ENCODE measurements around the gene OR2V1. TPM values are rescaled to one million over a fixed set of nuclear protein-coding genes. Genes with fewer than 3 reads are reported as not detected.
"Not testable (repeated sequence)": the region's sequence is repeated elsewhere in the genome, so short reads cannot be mapped to it uniquely, and the experiment has no call there.

OR2V1 gene
- total RNA-seq, 2 experiments from 2014 or later, result not detected

GRCh38 chr5:181168595-181169118, 37.7 kb upstream of the OR2V1 start:
- DNase-seq, result no peak
- ChIA-PET CTCF (interaction anchor here (0.8 to 4.2 kb wide), 13 partner anchors 9 to 450 kb away, joined by 3 to 23 read pairs (median 4); partner anchors contain the start of gene TRIM7), POLR2A (interaction anchor here (1.0 kb wide), 1 partner anchor 54 kb away, joined by 3 read pairs; no protein-coding TSS in a partner anchor)
- no peaks in the 10 kb centered on the region for H3K9me3 Mint-ChIP-seq (ENCODE audit: insufficient read depth)
- H3K27me3 Mint-ChIP-seq (ENCODE audit: low read depth), result peaks cover 43% of the 10 kb centered on the region
- H3K36me3 Mint-ChIP-seq (ENCODE audit: low read depth), result peaks cover 10% of the 10 kb centered on the region
- H3K27ac Mint-ChIP-seq, result peak overlapping the region; percentile 73
- H3K4me3 Mint-ChIP-seq, result peak overlapping the region; percentile 35
- ATAC-seq, result no peak
- H3K4me1 Mint-ChIP-seq (ENCODE audit: low read depth), result peaks cover 79% of the 10 kb centered on the region

- Mint-ChIP-seq H3K36me3 (ENCODE audit: low read depth) (peaks cover 10% of the 10 kb centered on the region), H3K9me3 (ENCODE audit: insufficient read depth) (no peaks in the 10 kb centered on the region), H3K4me1 (ENCODE audit: low read depth) (peaks cover 79% of the 10 kb centered on the region), H3K27ac (peak overlapping the region; percentile 19), H3K27me3 (ENCODE audit: low read depth) (peaks cover 39% of the 10 kb centered on the region), H3K4me3 (no peak overlapping the region)
- ChIA-PET CTCF (interaction anchor here (0.8 to 4.2 kb wide), 13 partner anchors 9 to 449 kb away, joined by 3 to 23 read pairs (median 4); partner anchors contain the start of gene TRIM7), POLR2A (no interaction called here)
- DNase-seq, result peak; percentile 56
- no peak for ATAC-seq
These were observed 37.0 kb upstream of the OR2V1 start for GRCh38 chr5:181167814-181168488.

- Mint-ChIP-seq H3K4me3 (no peak overlapping the region), H3K4me1 (ENCODE audit: low read depth) (peaks cover 72% of the 10 kb centered on the region), H3K9me3 (ENCODE audit: insufficient read depth) (no peaks in the 10 kb centered on the region), H3K27ac (no peak overlapping the region), H3K36me3 (ENCODE audit: low read depth) (peaks cover 10% of the 10 kb centered on the region), H3K27me3 (ENCODE audit: low read depth) (peaks cover 38% of the 10 kb centered on the region)
- ChIA-PET POLR2A (no interaction called here), CTCF (interaction anchor here (1.4 to 4.2 kb wide), 3 partner anchors 10 to 449 kb away, joined by 3 to 23 read pairs (median 6); no protein-coding TSS in a partner anchor)
- DNase-seq, result no peak
- ATAC-seq, result no peak
These were observed 36.1 kb upstream of the OR2V1 start for GRCh38 chr5:181166812-181167733.

GRCh38 chr5:181164076-181164952, 33.3 kb upstream of the OR2V1 start:
- H3K4me3 Mint-ChIP-seq, result peak overlapping the region; percentile 52
- peaks cover 70% of the 10 kb centered on the region for H3K4me1 Mint-ChIP-seq (ENCODE audit: low read depth)
- H3K36me3 Mint-ChIP-seq (ENCODE audit: low read depth), result peaks cover 6% of the 10 kb centered on the region
- H3K27me3 Mint-ChIP-seq (ENCODE audit: low read depth), result peaks cover 22% of the 10 kb centered on the region
- no peaks in the 10 kb centered on the region for H3K9me3 Mint-ChIP-seq (ENCODE audit: insufficient read depth)
- ChIA-PET CTCF (no interaction called here), POLR2A (interaction anchor here (1.5 kb wide), 1 partner anchor 9 kb away, joined by 6 read pairs; no protein-coding TSS in a partner anchor)
- H3K27ac Mint-ChIP-seq, result peak overlapping the region; percentile 84
- ATAC-seq, result no peak
- DNase-seq, result no peak

- Mint-ChIP-seq H3K4me1 (ENCODE audit: low read depth) (peaks cover 65% of the 10 kb centered on the region), H3K36me3 (ENCODE audit: low read depth) (peaks cover 4% of the 10 kb centered on the region), H3K9me3 (ENCODE audit: insufficient read depth) (no peaks in the 10 kb centered on the region), H3K4me3 (peak overlapping the region; percentile 52), H3K27ac (peak overlapping the region; percentile 84), H3K27me3 (ENCODE audit: low read depth) (peaks cover 17% of the 10 kb centered on the region)
- CTCF ChIA-PET, result interaction anchor here (0.7 kb wide), 2 partner anchors 9 to 79 kb away, joined by 3 read pairs; no protein-coding TSS in a partner anchor
- POLR2A ChIA-PET, result interaction anchor here (1.5 kb wide), 1 partner anchor 10 kb away, joined by 6 read pairs; no protein-coding TSS in a partner anchor
- ATAC-seq (no peak), DNase-seq (no peak)
These were observed 32.6 kb upstream of the OR2V1 start for GRCh38 chr5:181163487-181164075.

GRCh38 chr5:181161534-181162175, 30.7 kb upstream of the OR2V1 start:
- ChIA-PET CTCF (no interaction called here), POLR2A (no interaction called here)

GRCh38 chr5:181160755-181161533, 30.0 kb upstream of the OR2V1 start:
- ATAC-seq, result peak; percentile 50
- H3K36me3 Mint-ChIP-seq (ENCODE audit: low read depth); POLR2A ChIA-PET; H3K9me3 Mint-ChIP-seq (ENCODE audit: insufficient read depth); CTCF ChIA-PET: not testable (repeated sequence)
- peak overlapping the region; percentile 93 for H3K27ac Mint-ChIP-seq
- H3K27me3 Mint-ChIP-seq (ENCODE audit: low read depth), result peaks cover 10% of the 10 kb centered on the region
- peak; percentile 51 for DNase-seq
- peaks cover 47% of the 10 kb centered on the region for H3K4me1 Mint-ChIP-seq (ENCODE audit: low read depth)
- peak overlapping the region; percentile 69 for H3K4me3 Mint-ChIP-seq

More at GRCh38 chr5:181161534-181162175, 30.7 kb upstream of the OR2V1 start:
- peaks cover 8% of the 10 kb centered on the region for H3K27me3 Mint-ChIP-seq (ENCODE audit: low read depth)
- peaks cover 47% of the 10 kb centered on the region for H3K4me1 Mint-ChIP-seq (ENCODE audit: low read depth)
- H3K36me3 Mint-ChIP-seq (ENCODE audit: low read depth), result peaks cover 4% of the 10 kb centered on the region
- ATAC-seq (peak; percentile 1), DNase-seq (no peak)
- no peaks in the 10 kb centered on the region for H3K9me3 Mint-ChIP-seq (ENCODE audit: insufficient read depth)
- H3K4me3 Mint-ChIP-seq, result peak overlapping the region; percentile 69
- H3K27ac Mint-ChIP-seq, result peak overlapping the region; percentile 93

GRCh38 chr5:181160152-181160754, 29.3 kb upstream of the OR2V1 start:
- peaks cover 44% of the 10 kb centered on the region for H3K4me1 Mint-ChIP-seq (ENCODE audit: low read depth)
- DNase-seq (peak; percentile 79), ATAC-seq (peak; percentile 75)
- peak overlapping the region; percentile 80 for H3K27ac Mint-ChIP-seq
- CTCF ChIA-PET, result interaction anchor here (0.9 to 2.5 kb wide), 3 partner anchors 13 to 328 kb away, joined by 3 to 6 read pairs (median 4); no protein-coding TSS in a partner anchor
- no peaks in the 10 kb centered on the region for H3K9me3 Mint-ChIP-seq (ENCODE audit: insufficient read depth)
- peak overlapping the region; percentile 65 for H3K4me3 Mint-ChIP-seq
- peaks cover 6% of the 10 kb centered on the region for H3K27me3 Mint-ChIP-seq (ENCODE audit: low read depth)
- POLR2A ChIA-PET, result no interaction called here
- H3K36me3 Mint-ChIP-seq (ENCODE audit: low read depth), result peaks cover under 1% of the 10 kb centered on the region

- peak overlapping the region; percentile 80 for H3K27ac Mint-ChIP-seq
- peak; percentile 82 for ATAC-seq
- H3K4me3 Mint-ChIP-seq, result peak overlapping the region; percentile 65
- H3K9me3 Mint-ChIP-seq (ENCODE audit: insufficient read depth), result no peaks in the 10 kb centered on the region
- CTCF ChIA-PET, result interaction anchor here (0.9 to 2.5 kb wide), 4 partner anchors 14 to 327 kb away, joined by 3 to 8 read pairs (median 5); no protein-coding TSS in a partner anchor
- peaks cover 5% of the 10 kb centered on the region for H3K27me3 Mint-ChIP-seq (ENCODE audit: low read depth)
- POLR2A ChIA-PET, result interaction anchor here (0.6 kb wide), 1 partner anchor 63 kb away, joined by 3 read pairs; no protein-coding TSS in a partner anchor
- H3K36me3 Mint-ChIP-seq (ENCODE audit: low read depth), result no peaks in the 10 kb centered on the region
- H3K4me1 Mint-ChIP-seq (ENCODE audit: low read depth), result peaks cover 43% of the 10 kb centered on the region
- peak; percentile 94 for DNase-seq
These were observed 28.6 kb upstream of the OR2V1 start for GRCh38 chr5:181159286-181160151.
